Measurements from ENCODE around the gene COL4A2.

COL4A2 gene

GRCh38 chr13:110503979-110504499 lies 197.0 kb downstream of the COL4A2 start:
- DNase-seq: no peak

GRCh38 chr13:110505594-110505993 lies 198.5 kb downstream of the COL4A2 start:
- DNase-seq: no peak

- DNase-seq: no peak
These were observed 199.3 kb downstream of the COL4A2 start for GRCh38 chr13:110506396-110506795.

- DNase-seq: no peak
These were observed 199.9 kb downstream of the COL4A2 start for GRCh38 chr13:110506859-110507566.

- no peak for DNase-seq
These were observed 200.7 kb downstream of the COL4A2 start for GRCh38 chr13:110507678-110508381.

GRCh38 chr13:110509478-110509926 lies 202.4 kb downstream of the COL4A2 start:
- DNase-seq: no peak

GRCh38 chr13:110509971-110510786 lies 203.1 kb downstream of the COL4A2 start:
- no peak for DNase-seq

- no peak for DNase-seq
These were observed 204.6 kb downstream of the COL4A2 start for GRCh38 chr13:110511509-110512181.

- no peak for DNase-seq
These were observed 205.2 kb downstream of the COL4A2 start for GRCh38 chr13:110512198-110512740.

- DNase-seq: no peak
These were observed 209.4 kb downstream of the COL4A2 start for GRCh38 chr13:110516500-110516899.

GRCh38 chr13:110517505-110518225 lies 210.6 kb downstream of the COL4A2 start:
- DNase-seq: no peak

GRCh38 chr13:110518226-110518525 lies 211.1 kb downstream of the COL4A2 start:
- DNase-seq: no peak

GRCh38 chr13:110518571-110518970 lies 211.5 kb downstream of the COL4A2 start:
- DNase-seq: no peak

GRCh38 chr13:110519046-110519445 lies 212.0 kb downstream of the COL4A2 start:
- DNase-seq: no peak

GRCh38 chr13:110519506-110519905 lies 212.4 kb downstream of the COL4A2 start:
- no peak for DNase-seq

- peak; percentile 11 for DNase-seq
These were observed 213.6 kb downstream of the COL4A2 start for GRCh38 chr13:110520431-110521295.

GRCh38 chr13:110521296-110521680 lies 214.2 kb downstream of the COL4A2 start:
- DNase-seq: no peak

- no peak for DNase-seq
These were observed 214.9 kb downstream of the COL4A2 start for GRCh38 chr13:110521946-110522345.

GRCh38 chr13:110522721-110523120 lies 215.6 kb downstream of the COL4A2 start:
- DNase-seq: no peak

- DNase-seq: no peak
These were observed 216.1 kb downstream of the COL4A2 start for GRCh38 chr13:110523180-110523579.
